Endodermal cell (in vitro differentiated cells): ENCODE measurements around the gene BRAP. TPM values are rescaled to one million over a fixed set of nuclear protein-coding genes. Genes with fewer than 3 reads are reported as not detected.
"Not testable (repeated sequence)": the region's sequence is repeated elsewhere in the genome, so short reads cannot be mapped to it uniquely, and the experiment has no call there.

Source experiments
- DNase-seq: peaks from one replicate; pipeline ENCODE4 v3.0.0-alpha.2; 2017
- H3K27ac ChIP-seq: 2 replicates; pipeline ENCODE4 v1.5.1; 2013; ENCODE audit warnings: mild to moderate bottlenecking, low read depth, low read length, moderate library complexity
- H3K27me3 ChIP-seq: 2 replicates; pipeline ENCODE4 v1.6.1; 2013; ENCODE audit warnings: mild to moderate bottlenecking, low read length, moderate library complexity; ENCODE audit not compliant: insufficient read depth, control insufficient read depth, poor library complexity, severe bottlenecking
- H3K36me3 ChIP-seq: 2 replicates; pipeline ENCODE4 v1.7.0; 2013; ENCODE audit warnings: mild to moderate bottlenecking, low read length, moderate library complexity; ENCODE audit not compliant: control insufficient read depth, insufficient read depth
- H3K4me1 ChIP-seq: one replicate; pipeline ENCODE4 v1.7.0; 2013; ENCODE audit warnings: low read length; ENCODE audit not compliant: control insufficient read depth, insufficient read depth
- H3K4me3 ChIP-seq: 2 replicates; pipeline ENCODE4 v1.5.1; 2013; ENCODE audit warnings: mild to moderate bottlenecking, low read length, moderate library complexity
- H3K9ac ChIP-seq: 2 replicates; pipeline ENCODE4 v1.6.1; 2013; ENCODE audit warnings: mild to moderate bottlenecking, low read length, moderate library complexity; ENCODE audit not compliant: poor library complexity, severe bottlenecking; ENCODE audit errors: extremely low read depth
- H3K9me3 ChIP-seq: 2 replicates; pipeline ENCODE4 v1.6.1; 2013; ENCODE audit warnings: mild to moderate bottlenecking, low read length, moderate library complexity; ENCODE audit not compliant: control insufficient read depth
- H3K27ac Mint-ChIP-seq: 2 replicates; pipeline ENCODE4 v1.8.0; 2020; ENCODE audit warnings: mixed read lengths
- H3K27me3 Mint-ChIP-seq: 2 replicates; pipeline ENCODE4 v1.8.0; 2021; ENCODE audit warnings: mild to moderate bottlenecking, mixed read lengths; ENCODE audit not compliant: insufficient read depth
- H3K36me3 Mint-ChIP-seq: 2 replicates; pipeline ENCODE4 v1.8.0; 2020; ENCODE audit warnings: low read depth, mixed read lengths
- H3K4me1 Mint-ChIP-seq: 2 replicates; pipeline ENCODE4 v1.8.0; 2020; ENCODE audit warnings: mixed read lengths
- H3K4me3 Mint-ChIP-seq: 2 replicates; pipeline ENCODE4 v1.8.0; 2020; ENCODE audit warnings: mild to moderate bottlenecking, moderate library complexity, mixed read lengths
- H3K9me3 Mint-ChIP-seq: 2 replicates; pipeline ENCODE4 v1.8.0; 2020; ENCODE audit warnings: mild to moderate bottlenecking, mixed read lengths
- WGBS, 2 experiments: methylation state at CpG; one replicate each; pipeline versions ENCODE4 v1.1.5 to v1.1.7; 2013; ENCODE audit warnings: missing lambda C conversion rate in 2 of 2, mixed read lengths in 1 of 2; ENCODE audit not compliant: insufficient coverage in 1 of 2, insufficient read length in 1 of 2; 5-methylcytosine and 5-hydroxymethylcytosine counted together
- total RNA-seq, 2 donors: library from RNA; stranded (reverse); fragmentation: NEBNext Ultra II Directional in 1 of 2; extraction: Animal tissue kit (Norgen Biotek cat#: 25700) in 1 of 2; gene quantifications; 2 replicates in 1 of 2; 3 replicates in 1 of 2; pipeline ENCODE4 v1.2.1, GENCODE V29; 2021
- TF ChIP-seq, protein P1 (sequence below): fragments of 200-600 bp; sonication (generic); conservative IDR thresholded peaks from 2 replicates; pipeline ENCODE4 v1.5.0; 2021; ENCODE audit warnings: antibody characterized with exemption, mild to moderate bottlenecking

BRAP gene
- total RNA-seq, 2 donors from 2014 or later, result 23.6 to 24.5 TPM

DNA sequence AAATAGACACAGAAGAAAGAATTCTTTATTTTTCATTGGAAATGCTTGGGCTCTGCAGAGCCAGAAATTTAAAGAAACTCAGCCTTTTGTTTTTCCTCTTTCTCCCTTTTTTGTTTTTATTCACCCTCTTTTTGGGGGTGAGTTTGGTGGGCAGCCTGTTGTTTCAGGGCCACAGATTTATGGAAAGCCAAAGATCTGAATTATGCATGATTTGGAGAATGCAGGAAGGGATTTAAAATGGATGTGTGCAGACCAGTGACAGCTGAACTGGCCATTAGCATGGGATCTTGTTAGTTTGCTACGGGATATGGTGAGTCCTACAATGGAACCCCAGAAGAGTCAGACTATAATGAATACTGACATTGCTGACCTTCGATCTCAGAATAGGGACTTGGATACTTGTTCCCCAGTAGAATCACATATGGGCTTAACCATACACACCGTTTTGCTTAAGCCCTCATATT, 79.0 kb downstream of the BRAP start:
- Mint-ChIP-seq H3K27me3 (no peaks in the 10 kb centered on the region), H3K4me3 (no peak overlapping the region), H3K4me1 (peaks cover 2% of the 10 kb centered on the region), H3K27ac (no peak overlapping the region), H3K9me3 (peaks cover 4% of the 10 kb centered on the region), H3K36me3 (no peaks in the 10 kb centered on the region)
- Histone ChIP-seq H3K27ac (no peak overlapping the region), H3K27me3 (no peaks in the 10 kb centered on the region), H3K4me3 (no peak overlapping the region), H3K4me1 (no peaks in the 10 kb centered on the region), H3K36me3 (no peaks in the 10 kb centered on the region), H3K9ac (no peak overlapping the region), H3K9me3 (peaks cover 5% of the 10 kb centered on the region)
- TF ChIP-seq, protein P1, sequence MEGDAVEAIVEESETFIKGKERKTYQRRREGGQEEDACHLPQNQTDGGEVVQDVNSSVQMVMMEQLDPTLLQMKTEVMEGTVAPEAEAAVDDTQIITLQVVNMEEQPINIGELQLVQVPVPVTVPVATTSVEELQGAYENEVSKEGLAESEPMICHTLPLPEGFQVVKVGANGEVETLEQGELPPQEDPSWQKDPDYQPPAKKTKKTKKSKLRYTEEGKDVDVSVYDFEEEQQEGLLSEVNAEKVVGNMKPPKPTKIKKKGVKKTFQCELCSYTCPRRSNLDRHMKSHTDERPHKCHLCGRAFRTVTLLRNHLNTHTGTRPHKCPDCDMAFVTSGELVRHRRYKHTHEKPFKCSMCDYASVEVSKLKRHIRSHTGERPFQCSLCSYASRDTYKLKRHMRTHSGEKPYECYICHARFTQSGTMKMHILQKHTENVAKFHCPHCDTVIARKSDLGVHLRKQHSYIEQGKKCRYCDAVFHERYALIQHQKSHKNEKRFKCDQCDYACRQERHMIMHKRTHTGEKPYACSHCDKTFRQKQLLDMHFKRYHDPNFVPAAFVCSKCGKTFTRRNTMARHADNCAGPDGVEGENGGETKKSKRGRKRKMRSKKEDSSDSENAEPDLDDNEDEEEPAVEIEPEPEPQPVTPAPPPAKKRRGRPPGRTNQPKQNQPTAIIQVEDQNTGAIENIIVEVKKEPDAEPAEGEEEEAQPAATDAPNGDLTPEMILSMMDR, result no peak
- no peak for DNase-seq
- 69 to 93% methylated on average over 2 to 3 of the region's 3 CpGs for WGBS, 2 experiments

GRCh38 chr12:111605911-111606766, 79.6 kb downstream of the BRAP start:
- 84 to 85% methylated on average over 3 to 7 of the region's 7 CpGs for WGBS, 2 experiments
- Histone ChIP-seq H3K9me3 (peaks cover 5% of the 10 kb centered on the region), H3K36me3 (no peaks in the 10 kb centered on the region), H3K4me1 (no peaks in the 10 kb centered on the region), H3K27me3 (no peaks in the 10 kb centered on the region), H3K4me3 (no peak overlapping the region), H3K9ac (no peak overlapping the region), H3K27ac (no peak overlapping the region)
- no peak overlapping the region for H3K4me3 Mint-ChIP-seq
- H3K4me1 Mint-ChIP-seq, result no peaks in the 10 kb centered on the region
- no peaks in the 10 kb centered on the region for H3K27me3 Mint-ChIP-seq
- no peaks in the 10 kb centered on the region for H3K36me3 Mint-ChIP-seq
- no peak for DNase-seq
- peaks cover 4% of the 10 kb centered on the region for H3K9me3 Mint-ChIP-seq
- TF ChIP-seq, protein P1, result no peak
- H3K27ac Mint-ChIP-seq, result no peak overlapping the region

- 94 to 100% methylated on average over 3 to 10 of the region's 11 CpGs for WGBS, 2 experiments
- not testable (repeated sequence) for H3K36me3 Mint-ChIP-seq, H3K27ac Mint-ChIP-seq, H3K9ac ChIP-seq, H3K27me3 ChIP-seq, H3K4me3 Mint-ChIP-seq, H3K4me3 ChIP-seq, H3K36me3 ChIP-seq, H3K9me3 ChIP-seq, H3K4me1 Mint-ChIP-seq, DNase-seq, H3K27ac ChIP-seq, H3K27me3 Mint-ChIP-seq, H3K4me1 ChIP-seq, H3K9me3 Mint-ChIP-seq
Observed at GRCh38 chr12:111602857-111603256, 82.9 kb downstream of the BRAP start.
